Activated T-helper 17 cell treated with anti-CD3 and anti-CD28 coated beads, Interleukin-2, amount 50 U/mL, for 72 hours (primary cell): ENCODE results near the gene ANKRD40. TPM values are rescaled to one million over a fixed set of nuclear protein-coding genes. Genes with fewer than 3 reads are reported as not detected.

Experiments
- ATAC-seq: fragments of 150-1000 bp; cut with Tn5 transposase; replicated peaks from 2 replicates; pipeline ENCODE4 v1.10.0; 2021; ENCODE audit warnings: mild to moderate bottlenecking, moderate library complexity
- H3K27ac Mint-ChIP-seq: one replicate; pipeline ENCODE4 v1.8.0; 2022; ENCODE audit warnings: mixed read lengths
- H3K27me3 Mint-ChIP-seq: one replicate; pipeline ENCODE4 v1.8.0; 2022; ENCODE audit warnings: mixed read lengths
- H3K36me3 Mint-ChIP-seq: one replicate; pipeline ENCODE4 v1.8.0; 2022; ENCODE audit warnings: low read depth, mild to moderate bottlenecking, mixed read lengths
- H3K4me1 Mint-ChIP-seq: one replicate; pipeline ENCODE4 v1.8.0; 2022; ENCODE audit warnings: mixed read lengths
- H3K4me3 Mint-ChIP-seq: one replicate; pipeline ENCODE4 v1.8.0; 2022; ENCODE audit warnings: mild to moderate bottlenecking, mixed read lengths
- H3K9me3 Mint-ChIP-seq: one replicate; pipeline ENCODE4 v1.8.0; 2022; ENCODE audit warnings: mixed read lengths
- total RNA-seq, 2 donors: library from RNA; stranded (reverse); gene quantifications; one replicate each; pipeline ENCODE4 v1.2.3, GENCODE V29; 2022

ANKRD40 gene
- total RNA-seq, 2 donors from 2014 or later = 13.0 to 29.9 TPM

DNA sequence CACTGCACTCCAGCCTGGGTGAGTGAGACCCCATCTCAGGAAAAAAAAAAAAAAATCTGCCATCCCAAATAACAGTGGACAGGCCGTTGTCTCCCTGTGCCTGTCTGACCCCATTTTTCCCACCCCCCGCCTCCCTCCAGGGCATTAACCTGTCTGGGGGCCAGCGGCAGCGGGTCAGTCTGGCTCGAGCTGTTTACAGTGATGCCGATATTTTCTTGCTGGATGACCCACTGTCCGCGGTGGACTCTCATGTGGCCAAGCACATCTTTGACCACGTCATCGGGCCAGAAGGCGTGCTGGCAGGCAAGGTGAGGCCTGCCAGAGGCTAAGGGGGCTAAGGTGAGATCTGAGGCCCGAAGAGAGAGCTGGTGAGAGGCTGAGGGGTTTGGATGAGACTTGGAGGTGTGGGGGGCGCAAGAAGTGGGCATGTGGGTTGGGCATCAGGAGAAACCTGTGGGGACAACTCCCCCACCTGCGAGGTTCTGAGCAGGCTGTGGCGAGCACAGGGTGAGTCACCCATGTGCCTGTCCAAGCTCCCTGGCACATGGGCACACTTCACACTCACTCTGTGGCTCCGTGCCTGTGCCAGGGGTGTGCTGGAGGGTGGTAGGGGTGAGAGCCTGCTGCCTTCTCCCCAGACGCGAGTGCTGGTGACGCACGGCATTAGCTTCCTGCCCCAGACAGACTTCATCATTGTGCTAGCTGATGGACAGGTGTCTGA is 34.7 kb downstream of the ANKRD40 start:
- H3K4me1 Mint-ChIP-seq = peaks cover 2% of the 10 kb centered on the region
- peaks cover 3% of the 10 kb centered on the region for H3K27me3 Mint-ChIP-seq
- no peak for ATAC-seq
- H3K4me3 Mint-ChIP-seq = no peak overlapping the region
- no peaks in the 10 kb centered on the region for H3K9me3 Mint-ChIP-seq
- no peak overlapping the region for H3K27ac Mint-ChIP-seq
- H3K36me3 Mint-ChIP-seq = no peaks in the 10 kb centered on the region

DNA sequence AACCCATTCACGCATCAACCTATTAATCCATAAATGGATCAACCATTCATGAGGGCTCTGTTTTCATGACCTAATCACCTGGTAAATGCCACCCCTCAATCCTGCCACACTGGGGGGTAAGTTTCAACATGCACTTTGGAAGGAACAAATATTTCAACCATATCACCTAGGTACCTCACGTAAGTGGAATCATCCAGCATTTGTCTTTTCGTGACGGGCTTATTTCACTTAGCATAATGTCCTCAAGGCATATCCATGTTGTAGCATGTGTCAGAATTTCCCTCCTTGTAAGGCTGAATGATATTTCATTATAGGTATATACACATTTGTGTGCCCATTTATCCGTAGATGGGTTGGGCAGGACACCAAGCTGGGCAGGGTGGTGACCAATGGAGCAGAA is 35.6 kb downstream of the ANKRD40 start:
- Mint-ChIP-seq H3K4me1 (peaks cover 5% of the 10 kb centered on the region), H3K27ac (no peak overlapping the region), H3K4me3 (no peak overlapping the region), H3K27me3 (peaks cover under 1% of the 10 kb centered on the region), H3K9me3 (no peaks in the 10 kb centered on the region), H3K36me3 (no peaks in the 10 kb centered on the region)
- ATAC-seq = no peak

DNA sequence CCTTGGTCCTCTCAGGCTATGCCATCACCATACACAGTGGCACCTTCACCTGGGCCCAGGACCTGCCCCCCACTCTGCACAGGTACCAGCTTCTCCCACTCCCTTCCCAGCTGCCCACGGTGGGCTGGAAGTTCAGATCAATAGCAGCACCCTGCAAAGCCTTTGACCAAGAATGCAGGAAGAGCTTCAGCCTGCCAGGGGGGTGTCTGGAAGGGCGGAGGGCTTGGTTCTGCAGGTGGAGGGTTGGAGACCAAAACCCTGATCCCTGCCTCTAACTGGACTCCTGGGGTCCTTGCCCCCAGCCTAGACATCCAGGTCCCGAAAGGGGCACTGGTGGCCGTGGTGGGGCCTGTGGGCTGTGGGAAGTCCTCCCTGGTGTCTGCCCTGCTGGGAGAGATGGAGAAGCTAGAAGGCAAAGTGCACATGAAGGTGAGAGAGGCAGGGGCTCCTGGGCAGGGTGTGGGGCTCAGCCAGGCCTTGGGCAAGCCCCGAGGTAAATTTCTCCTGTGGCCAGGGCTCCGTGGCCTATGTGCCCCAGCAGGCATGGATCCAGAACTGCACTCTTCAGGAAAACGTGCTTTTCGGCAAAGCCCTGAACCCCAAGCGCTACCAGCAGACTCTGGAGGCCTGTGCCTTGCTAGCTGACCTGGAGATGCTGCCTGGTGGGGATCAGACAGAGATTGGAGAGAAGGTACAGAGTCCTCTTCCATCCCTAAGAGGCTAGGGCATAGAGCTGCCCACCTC is 38.7 kb downstream of the ANKRD40 start:
- H3K27ac Mint-ChIP-seq = peak overlapping the region; percentile 64
- no peak overlapping the region for H3K4me3 Mint-ChIP-seq
- no peaks in the 10 kb centered on the region for H3K36me3 Mint-ChIP-seq
- peak; percentile 23 for ATAC-seq
- peaks cover 5% of the 10 kb centered on the region for H3K4me1 Mint-ChIP-seq
- H3K9me3 Mint-ChIP-seq = no peaks in the 10 kb centered on the region
- no peaks in the 10 kb centered on the region for H3K27me3 Mint-ChIP-seq

DNA sequence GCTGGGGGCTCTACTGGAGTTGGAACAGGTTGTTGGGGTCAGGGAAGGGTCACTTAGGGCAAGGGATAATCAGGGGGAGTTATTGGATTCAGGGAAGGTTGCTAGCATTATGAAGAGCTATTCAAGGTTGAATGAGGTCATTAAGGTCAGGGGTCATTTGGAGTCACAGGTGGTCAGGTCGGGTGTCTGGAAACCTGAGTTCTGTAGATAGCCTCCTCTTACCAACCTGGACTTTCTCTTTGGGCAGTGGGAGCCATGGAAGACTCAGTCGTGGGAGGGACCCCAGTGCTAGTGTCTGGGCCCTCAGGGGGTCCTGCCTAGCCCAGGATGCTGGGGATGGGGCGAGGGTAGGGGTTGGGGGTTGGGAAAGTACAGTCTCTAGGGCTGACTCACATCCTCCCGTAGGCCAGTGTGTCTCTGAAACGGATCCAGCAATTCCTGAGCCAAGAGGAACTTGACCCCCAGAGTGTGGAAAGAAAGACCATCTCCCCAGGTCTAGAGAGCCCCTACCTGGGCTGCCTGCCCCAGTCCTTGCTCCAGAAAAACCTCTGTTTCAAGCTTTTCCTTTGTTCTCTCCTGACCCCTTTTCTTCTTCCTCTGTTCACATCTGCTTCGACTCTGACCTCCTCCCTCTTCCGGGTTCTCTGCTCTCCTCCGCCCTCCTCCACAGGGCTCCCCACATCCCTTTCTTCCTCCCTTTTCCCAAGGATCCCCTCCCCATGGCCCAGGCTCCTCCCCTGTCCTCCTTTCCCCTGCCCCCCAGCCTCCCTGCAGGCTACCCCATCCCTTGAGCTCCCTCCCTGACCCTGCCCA is 39.5 kb downstream of the ANKRD40 start:
- peak overlapping the region; percentile 64 for H3K27ac Mint-ChIP-seq

DNA sequence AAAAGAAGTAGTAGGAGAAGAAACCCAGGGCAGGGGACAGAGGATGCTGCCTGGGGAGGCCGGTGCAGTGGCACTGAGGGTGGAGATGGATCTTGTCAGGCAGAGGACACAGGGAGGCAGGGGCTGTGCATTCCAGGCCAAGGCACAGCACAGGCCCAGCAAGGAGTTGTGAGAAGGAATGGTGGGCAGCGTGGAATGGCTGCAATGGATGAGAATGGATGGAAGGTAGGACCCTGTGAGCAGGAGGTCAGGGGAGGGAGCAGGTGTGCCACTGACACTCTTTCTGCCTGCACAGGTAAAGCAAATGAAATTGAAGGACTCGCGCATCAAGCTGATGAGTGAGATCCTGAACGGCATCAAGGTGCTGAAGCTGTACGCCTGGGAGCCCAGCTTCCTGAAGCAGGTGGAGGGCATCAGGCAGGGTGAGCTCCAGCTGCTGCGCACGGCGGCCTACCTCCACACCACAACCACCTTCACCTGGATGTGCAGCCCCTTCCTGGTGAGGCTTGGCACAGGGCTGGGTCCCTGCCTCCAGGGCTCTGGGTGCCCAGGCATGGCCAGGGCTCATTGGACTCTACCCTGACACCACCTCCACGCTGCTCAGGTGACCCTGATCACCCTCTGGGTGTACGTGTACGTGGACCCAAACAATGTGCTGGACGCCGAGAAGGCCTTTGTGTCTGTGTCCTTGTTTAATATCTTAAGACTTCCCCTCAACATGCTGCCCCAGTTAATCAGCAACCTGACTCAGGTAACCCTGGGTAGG is 40.3 kb downstream of the ANKRD40 start:
- Mint-ChIP-seq H3K27ac (peak overlapping the region; percentile 64), H3K4me3 (peak overlapping the region; percentile 20), H3K27me3 (no peaks in the 10 kb centered on the region), H3K36me3 (no peaks in the 10 kb centered on the region), H3K4me1 (peaks cover 5% of the 10 kb centered on the region), H3K9me3 (no peaks in the 10 kb centered on the region)
- ATAC-seq = no peak

More for the DNA sequence above, 39.5 kb downstream of the ANKRD40 start:
- H3K9me3 Mint-ChIP-seq = no peaks in the 10 kb centered on the region
- H3K27me3 Mint-ChIP-seq = no peaks in the 10 kb centered on the region
- H3K4me1 Mint-ChIP-seq = peaks cover 5% of the 10 kb centered on the region
- ATAC-seq = peak; percentile 40
- no peaks in the 10 kb centered on the region for H3K36me3 Mint-ChIP-seq
- H3K4me3 Mint-ChIP-seq = peak overlapping the region; percentile 20

DNA sequence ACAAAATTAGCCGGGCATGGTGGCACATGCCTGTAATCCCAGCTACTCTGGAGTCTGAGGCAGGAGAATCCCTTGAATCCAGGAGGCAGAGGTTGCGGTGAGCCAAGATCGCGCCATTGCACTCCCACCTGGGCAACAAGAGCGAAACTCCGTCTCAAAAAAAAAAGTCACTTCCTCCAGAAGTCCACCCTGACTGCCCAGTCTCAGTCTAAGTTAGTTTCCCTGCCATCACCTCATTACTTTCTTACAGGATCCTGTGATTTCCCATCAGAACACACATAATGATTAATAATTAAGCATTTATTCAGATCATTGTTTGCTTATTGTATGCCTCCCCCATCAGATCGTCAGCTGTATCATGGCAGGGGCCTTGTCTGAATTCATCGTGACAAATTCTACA is 41.4 kb downstream of the ANKRD40 start:
- Mint-ChIP-seq H3K4me3 (no peak overlapping the region), H3K4me1 (peaks cover 14% of the 10 kb centered on the region), H3K27me3 (no peaks in the 10 kb centered on the region), H3K27ac (peak overlapping the region; percentile 19), H3K9me3 (no peaks in the 10 kb centered on the region), H3K36me3 (no peaks in the 10 kb centered on the region)
- ATAC-seq = no peak

DNA sequence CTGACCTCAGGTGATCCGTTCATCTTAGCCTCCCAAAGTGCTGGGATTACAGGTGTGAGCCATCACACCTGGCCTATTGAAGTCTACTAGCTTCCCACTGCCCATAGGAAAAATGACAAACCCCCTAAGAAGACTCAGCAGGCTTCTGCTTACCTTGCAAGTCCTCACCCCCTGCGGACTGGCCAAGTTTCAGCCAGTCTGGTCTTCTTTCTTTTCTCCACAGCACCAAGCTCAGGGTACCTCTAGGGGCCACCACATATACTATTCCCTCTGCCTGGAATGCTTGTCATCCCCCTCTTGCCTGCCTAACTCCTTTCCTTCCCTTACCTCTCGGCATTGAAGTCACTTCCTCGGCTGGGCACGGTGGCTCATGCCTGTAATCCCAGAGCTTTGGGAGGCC is 41.9 kb downstream of the ANKRD40 start:
- no peaks in the 10 kb centered on the region for H3K27me3 Mint-ChIP-seq
- no peak overlapping the region for H3K4me3 Mint-ChIP-seq
- H3K27ac Mint-ChIP-seq = peak overlapping the region; percentile 19
- H3K36me3 Mint-ChIP-seq = no peaks in the 10 kb centered on the region
- peaks cover 18% of the 10 kb centered on the region for H3K4me1 Mint-ChIP-seq
- ATAC-seq = no peak
- H3K9me3 Mint-ChIP-seq = no peaks in the 10 kb centered on the region

DNA sequence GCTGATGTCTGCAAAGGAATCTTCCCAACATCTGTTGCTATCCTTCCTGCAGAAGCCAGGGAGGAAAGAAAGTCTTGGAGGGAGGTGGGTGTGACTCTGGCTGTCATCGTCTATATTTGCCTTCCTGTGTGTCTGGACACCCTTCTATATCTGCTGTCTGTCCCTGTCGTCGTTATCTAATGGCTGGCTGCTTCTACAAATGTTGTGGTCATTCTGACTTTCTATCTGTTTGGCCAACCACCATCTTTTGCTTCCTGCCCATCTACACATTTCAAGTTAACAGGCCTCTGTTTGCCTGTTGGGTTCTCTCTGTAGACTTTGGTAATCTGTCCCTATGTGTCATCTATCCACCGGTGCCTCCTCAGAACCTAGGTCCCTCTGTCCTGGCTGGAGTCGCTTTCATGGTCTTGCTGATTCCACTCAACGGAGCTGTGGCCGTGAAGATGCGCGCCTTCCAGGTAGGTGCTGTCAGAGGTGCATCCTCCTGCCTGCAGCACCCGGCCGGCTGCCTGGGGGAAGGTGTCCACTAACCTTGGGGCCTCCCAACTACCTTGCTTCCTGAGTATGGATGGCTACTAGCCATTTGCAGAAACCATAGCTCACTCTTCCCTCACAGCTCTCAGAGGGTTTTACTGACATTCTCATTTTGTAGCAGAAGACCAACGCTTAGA is 42.8 kb downstream of the ANKRD40 start:
- H3K27ac Mint-ChIP-seq = no peak overlapping the region
- H3K9me3 Mint-ChIP-seq = no peaks in the 10 kb centered on the region
- peaks cover 18% of the 10 kb centered on the region for H3K4me1 Mint-ChIP-seq
- no peak for ATAC-seq
- no peaks in the 10 kb centered on the region for H3K27me3 Mint-ChIP-seq
- no peaks in the 10 kb centered on the region for H3K36me3 Mint-ChIP-seq
- H3K4me3 Mint-ChIP-seq = no peak overlapping the region

DNA sequence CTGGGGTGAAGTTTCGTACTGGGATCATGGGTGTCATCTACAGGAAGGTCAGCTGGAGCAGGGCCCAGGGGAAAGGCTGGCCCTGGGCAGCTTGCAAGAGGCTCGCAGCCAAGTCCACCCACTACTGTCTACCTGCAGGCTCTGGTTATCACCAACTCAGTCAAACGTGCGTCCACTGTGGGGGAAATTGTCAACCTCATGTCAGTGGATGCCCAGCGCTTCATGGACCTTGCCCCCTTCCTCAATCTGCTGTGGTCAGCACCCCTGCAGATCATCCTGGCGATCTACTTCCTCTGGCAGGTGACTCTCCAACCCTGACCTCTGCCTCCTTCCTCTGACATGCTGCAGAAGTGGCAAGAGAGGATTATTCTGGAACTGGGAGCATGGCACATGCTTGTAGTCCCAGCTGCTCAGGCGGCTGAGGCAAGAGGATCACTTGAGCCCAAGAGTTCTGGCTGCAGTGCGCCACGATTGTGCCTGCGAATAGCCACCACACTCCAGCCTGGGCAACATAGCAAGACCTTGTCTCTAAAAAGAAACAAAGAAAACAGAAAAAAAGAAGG is 43.8 kb downstream of the ANKRD40 start:
- Mint-ChIP-seq H3K4me1 (peaks cover 18% of the 10 kb centered on the region), H3K4me3 (no peak overlapping the region), H3K9me3 (no peaks in the 10 kb centered on the region)

DNA sequence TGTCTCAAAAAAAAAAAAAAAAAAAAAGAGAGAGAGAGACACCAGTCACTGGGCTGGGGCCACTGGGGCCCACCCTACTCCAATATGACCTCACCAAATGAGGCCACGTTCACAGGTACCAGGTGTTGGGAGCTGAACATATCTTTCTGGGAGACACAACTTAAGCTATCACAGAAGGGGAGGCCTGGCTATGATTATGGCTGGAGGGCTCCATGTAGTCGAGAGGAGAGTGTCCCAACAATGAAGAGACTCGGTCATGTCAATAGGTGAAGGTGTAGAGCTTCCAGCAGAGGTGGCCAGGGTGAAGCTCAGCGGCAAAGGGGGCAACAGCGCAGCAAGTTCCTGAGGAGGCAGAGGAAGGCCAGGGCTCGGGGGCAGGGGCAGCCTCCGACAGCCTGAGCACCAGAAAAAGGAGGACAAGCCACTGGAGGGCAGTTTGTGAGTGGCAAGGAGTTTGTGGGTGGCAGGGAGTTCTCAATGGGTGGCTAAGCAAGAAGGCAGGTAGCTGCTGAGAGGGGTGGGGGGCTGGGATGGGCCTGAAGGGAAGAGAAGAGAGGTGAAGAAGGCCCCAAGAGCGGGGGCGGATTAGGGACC is 45.0 kb downstream of the ANKRD40 start:
- Mint-ChIP-seq H3K4me3 (no peak overlapping the region), H3K27ac (peak overlapping the region; percentile 91), H3K4me1 (peaks cover 14% of the 10 kb centered on the region), H3K9me3 (no peaks in the 10 kb centered on the region), H3K36me3 (no peaks in the 10 kb centered on the region), H3K27me3 (no peaks in the 10 kb centered on the region)
- no peak for ATAC-seq

More for the DNA sequence above, 43.8 kb downstream of the ANKRD40 start:
- H3K36me3 Mint-ChIP-seq = no peaks in the 10 kb centered on the region
- no peak for ATAC-seq
- no peaks in the 10 kb centered on the region for H3K27me3 Mint-ChIP-seq
- peak overlapping the region; percentile 18 for H3K27ac Mint-ChIP-seq

DNA sequence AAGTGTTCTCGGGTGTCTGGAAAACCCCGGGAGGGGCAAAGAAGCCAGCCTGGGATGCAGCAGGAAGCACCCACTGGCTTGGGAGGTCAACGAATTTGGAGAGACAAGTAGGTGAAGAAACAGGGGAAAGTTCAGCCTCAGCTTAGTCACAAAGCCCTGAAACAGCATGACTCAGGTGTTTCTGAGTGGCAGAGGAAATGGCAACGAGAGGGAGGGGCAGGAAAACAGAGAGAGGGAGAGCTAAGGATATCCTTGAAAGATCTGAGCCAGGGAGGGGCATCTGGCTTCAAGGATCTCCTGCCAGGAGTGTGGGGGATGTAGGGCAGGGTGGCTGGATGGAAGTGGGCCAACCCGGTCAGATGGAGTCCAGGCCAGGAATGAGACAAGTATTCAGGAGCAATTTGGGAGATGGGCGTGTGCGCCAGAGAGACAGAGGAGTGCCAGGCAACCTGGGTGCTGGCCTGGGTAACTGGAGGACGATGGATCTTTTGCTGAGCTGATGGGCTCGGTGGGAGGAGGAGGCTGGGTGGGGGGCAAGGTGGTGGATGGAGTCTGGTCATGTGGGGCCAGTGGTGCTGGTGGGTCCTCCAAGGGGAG is 45.8 kb downstream of the ANKRD40 start:
- no peaks in the 10 kb centered on the region for H3K36me3 Mint-ChIP-seq
- H3K9me3 Mint-ChIP-seq = no peaks in the 10 kb centered on the region
- no peaks in the 10 kb centered on the region for H3K27me3 Mint-ChIP-seq
- peak overlapping the region; percentile 91 for H3K27ac Mint-ChIP-seq
- peak; percentile 96 for ATAC-seq
- peak overlapping the region; percentile 56 for H3K4me3 Mint-ChIP-seq
- H3K4me1 Mint-ChIP-seq = peaks cover 13% of the 10 kb centered on the region

DNA sequence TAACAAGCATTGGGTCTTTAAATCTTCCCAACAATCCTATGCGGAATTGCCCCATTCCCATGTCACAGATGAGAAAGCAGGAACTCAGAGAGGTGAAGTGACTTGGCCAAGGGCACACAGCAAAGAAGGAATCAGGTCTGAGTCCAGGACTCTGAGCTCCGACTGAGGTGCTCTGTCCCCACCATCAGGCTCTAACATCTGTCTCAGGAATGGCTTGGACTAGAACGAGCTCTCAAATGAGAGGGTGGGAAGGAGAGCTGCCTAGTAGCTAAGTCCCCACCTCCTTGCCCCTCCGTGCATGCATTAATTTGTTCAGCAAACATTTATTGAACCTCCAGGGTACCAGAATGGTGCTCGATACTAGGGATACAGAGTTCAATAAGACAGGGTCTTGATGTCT is 46.4 kb downstream of the ANKRD40 start:
- no peaks in the 10 kb centered on the region for H3K27me3 Mint-ChIP-seq
- no peaks in the 10 kb centered on the region for H3K9me3 Mint-ChIP-seq
- no peaks in the 10 kb centered on the region for H3K36me3 Mint-ChIP-seq
- peak overlapping the region; percentile 91 for H3K27ac Mint-ChIP-seq
- H3K4me1 Mint-ChIP-seq = peaks cover 13% of the 10 kb centered on the region
- ATAC-seq = peak; percentile 19
- peak overlapping the region; percentile 56 for H3K4me3 Mint-ChIP-seq

DNA sequence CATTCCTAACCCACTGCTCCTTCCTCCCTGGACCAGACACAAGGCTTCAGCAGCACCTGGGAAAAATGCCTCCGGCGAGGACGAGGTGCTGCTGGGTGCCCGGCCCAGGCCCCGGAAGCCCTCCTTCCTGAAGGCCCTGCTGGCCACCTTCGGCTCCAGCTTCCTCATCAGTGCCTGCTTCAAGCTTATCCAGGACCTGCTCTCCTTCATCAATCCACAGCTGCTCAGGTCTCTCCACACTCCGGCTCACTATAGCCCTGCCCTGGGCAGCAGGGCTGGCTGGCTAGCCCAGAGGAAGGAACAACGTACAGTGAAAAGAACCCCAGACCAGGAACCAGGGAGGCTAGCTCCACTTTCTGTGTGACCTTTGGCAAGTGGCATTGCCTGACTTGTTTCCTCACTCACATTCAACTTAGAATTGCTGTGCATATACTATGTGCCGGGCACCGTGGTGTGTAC is 46.8 kb downstream of the ANKRD40 start:
- H3K9me3 Mint-ChIP-seq = no peaks in the 10 kb centered on the region
- no peak for ATAC-seq
- H3K27ac Mint-ChIP-seq = peak overlapping the region; percentile 91

More for the DNA sequence above, 46.8 kb downstream of the ANKRD40 start:
- peaks cover 13% of the 10 kb centered on the region for H3K4me1 Mint-ChIP-seq
- no peaks in the 10 kb centered on the region for H3K27me3 Mint-ChIP-seq
- H3K4me3 Mint-ChIP-seq = peak overlapping the region; percentile 56
- H3K36me3 Mint-ChIP-seq = no peaks in the 10 kb centered on the region
